ENCODE data around the gene ATN1. TPM values are rescaled to one million over a fixed set of nuclear protein-coding genes. Genes with fewer than 3 reads are reported as not detected.

Gene ATN1
- total RNA-seq, 1 donor from 2014 or later, result 123 TPM

DNA sequence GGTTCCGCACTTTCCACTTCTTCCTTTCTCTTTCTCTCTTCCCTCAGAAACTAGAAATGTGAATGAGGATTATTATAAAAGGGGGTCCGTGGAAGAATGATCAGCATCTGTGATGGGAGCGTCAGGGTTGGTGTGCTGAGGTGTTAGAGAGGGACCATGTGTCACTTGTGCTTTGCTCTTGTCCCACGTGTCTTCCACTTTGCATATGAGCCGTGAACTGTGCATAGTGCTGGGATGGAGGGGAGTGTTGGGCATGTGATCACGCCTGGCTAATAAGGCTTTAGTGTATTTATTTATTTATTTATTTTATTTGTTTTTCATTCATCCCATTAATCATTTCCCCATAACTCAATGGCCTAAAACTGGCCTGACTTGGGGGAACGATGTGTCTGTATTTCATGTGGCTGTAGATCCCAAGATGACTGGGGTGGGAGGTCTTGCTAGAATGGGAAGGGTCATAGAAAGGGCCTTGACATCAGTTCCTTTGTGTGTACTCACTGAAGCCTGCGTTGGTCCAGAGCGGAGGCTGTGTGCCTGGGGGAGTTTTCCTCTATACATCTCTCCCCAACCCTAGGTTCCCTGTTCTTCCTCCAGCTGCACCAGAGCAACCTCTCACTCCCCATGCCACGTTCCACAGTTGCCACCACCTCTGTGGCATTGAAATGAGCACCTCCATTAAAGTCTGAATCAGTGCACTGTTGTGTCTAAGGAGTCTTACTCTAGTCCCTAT lies 4.6 kb upstream of the ATN1 start:
- no peaks in the 10 kb centered on the region for H3K9me3 ChIP-seq
- intact Hi-C loops (cut with DNase I), result no loop called here
- peaks cover 35% of the 10 kb centered on the region for H3K4me1 ChIP-seq
- H3K27me3 ChIP-seq (ENCODE audit: low read depth), result no peaks in the 10 kb centered on the region
- H3K36me3 ChIP-seq, result peaks cover 22% of the 10 kb centered on the region
- ATAC-seq (no peak), DNase-seq (peak; percentile 10)
- TF ChIP-seq, protein P1, sequence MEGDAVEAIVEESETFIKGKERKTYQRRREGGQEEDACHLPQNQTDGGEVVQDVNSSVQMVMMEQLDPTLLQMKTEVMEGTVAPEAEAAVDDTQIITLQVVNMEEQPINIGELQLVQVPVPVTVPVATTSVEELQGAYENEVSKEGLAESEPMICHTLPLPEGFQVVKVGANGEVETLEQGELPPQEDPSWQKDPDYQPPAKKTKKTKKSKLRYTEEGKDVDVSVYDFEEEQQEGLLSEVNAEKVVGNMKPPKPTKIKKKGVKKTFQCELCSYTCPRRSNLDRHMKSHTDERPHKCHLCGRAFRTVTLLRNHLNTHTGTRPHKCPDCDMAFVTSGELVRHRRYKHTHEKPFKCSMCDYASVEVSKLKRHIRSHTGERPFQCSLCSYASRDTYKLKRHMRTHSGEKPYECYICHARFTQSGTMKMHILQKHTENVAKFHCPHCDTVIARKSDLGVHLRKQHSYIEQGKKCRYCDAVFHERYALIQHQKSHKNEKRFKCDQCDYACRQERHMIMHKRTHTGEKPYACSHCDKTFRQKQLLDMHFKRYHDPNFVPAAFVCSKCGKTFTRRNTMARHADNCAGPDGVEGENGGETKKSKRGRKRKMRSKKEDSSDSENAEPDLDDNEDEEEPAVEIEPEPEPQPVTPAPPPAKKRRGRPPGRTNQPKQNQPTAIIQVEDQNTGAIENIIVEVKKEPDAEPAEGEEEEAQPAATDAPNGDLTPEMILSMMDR (IDR thresholded peaks at IDR 0.05), result no peak
- H3K4me3 ChIP-seq, result no peak overlapping the region
- H3K27ac ChIP-seq, result no peak overlapping the region

DNA sequence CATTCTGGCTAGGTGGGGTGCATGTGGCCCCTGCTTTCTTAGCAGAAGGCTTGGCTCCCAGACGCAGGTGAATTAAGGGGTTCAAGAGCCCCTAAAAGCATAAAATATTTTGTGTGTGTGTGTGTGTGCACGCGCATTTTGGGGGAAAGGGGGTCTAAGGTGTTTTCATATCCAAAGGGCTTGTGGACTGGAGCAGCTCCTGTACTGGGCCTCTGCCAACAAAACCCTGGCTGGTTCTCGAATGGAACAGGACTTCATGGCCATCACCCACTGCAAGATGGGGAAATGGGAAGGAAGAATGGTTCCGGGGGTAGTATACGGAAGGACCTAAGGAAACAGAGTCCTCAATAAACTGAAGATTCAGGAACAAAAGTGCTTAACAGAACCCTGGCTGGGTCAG lies 3.9 kb upstream of the ATN1 start:
- peaks cover 22% of the 10 kb centered on the region for H3K36me3 ChIP-seq
- TF ChIP-seq, protein P1 (IDR thresholded peaks at IDR 0.05), result no peak
- no peak overlapping the region for H3K4me3 ChIP-seq
- H3K9me3 ChIP-seq, result no peaks in the 10 kb centered on the region
- ATAC-seq, result no peak
- intact Hi-C loops (cut with DNase I), result no loop called here
- DNase-seq, result peak; percentile 21
- H3K27ac ChIP-seq, result peak overlapping the region; percentile 86
- no peaks in the 10 kb centered on the region for H3K27me3 ChIP-seq (ENCODE audit: low read depth)
- H3K4me1 ChIP-seq, result peaks cover 35% of the 10 kb centered on the region

DNA sequence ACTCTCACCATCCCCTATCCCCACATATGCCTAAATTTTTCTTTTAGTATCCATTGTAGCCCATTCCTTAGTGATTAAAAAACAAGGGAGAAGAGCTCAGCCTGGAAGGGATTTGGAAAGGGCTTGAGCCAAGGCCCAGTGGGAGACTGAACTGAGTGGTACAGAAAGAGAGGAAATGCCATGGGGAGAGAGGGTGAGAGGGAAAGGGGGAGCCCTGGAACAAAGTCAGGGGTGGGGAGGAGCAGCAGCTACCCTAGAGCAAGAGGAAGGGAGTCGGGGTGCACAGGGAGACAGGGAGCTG lies 2.6 kb upstream of the ATN1 start:
- ATAC-seq, result no peak
- intact Hi-C loops (cut with DNase I), result no loop called here
- no peaks in the 10 kb centered on the region for H3K9me3 ChIP-seq

DNA sequence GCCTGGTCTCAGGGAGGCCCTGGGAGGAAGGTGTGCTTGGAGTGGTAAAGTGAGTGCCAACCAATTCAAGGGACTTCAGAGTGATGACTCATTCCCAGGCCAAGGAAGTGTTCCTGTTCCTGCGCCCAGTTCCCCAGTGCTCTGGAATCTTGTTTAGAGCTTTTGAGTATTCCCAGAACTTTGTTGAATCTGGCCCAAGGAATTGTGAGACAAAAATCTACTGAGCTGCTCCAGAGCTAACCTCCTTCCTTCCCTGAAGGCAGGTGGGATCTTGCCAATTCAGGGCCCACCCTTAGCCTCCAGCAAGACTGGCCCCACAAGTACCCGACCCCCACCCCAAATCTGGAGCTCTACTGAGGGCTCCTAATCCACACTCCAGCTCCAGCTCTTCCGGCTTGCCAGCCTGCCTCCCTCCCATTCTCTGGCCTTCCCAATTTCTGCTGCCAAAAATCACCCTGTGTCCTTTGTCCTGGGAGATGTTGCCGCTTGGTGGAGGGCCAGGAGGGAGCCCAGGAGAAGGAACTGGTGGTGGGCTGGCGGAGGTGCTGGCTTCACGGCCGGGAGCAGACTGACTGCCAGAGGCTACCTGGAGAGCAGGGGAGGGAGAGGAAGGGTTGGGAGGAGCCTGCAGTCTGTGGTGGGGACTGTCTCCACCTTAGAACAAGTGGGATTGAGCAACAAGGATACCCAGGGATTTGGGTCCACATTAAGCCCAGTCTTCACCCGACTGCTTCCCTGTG lies 2.0 kb upstream of the ATN1 start:
- Histone ChIP-seq H3K9me3 (no peaks in the 10 kb centered on the region), H3K4me3 (peak overlapping the region; percentile 81), H3K27ac (peak overlapping the region; percentile 86), H3K4me1 (peaks cover 53% of the 10 kb centered on the region), H3K36me3 (peaks cover 12% of the 10 kb centered on the region), H3K27me3 (ENCODE audit: low read depth) (no peaks in the 10 kb centered on the region)
- ATAC-seq (peak; percentile 85 to 86), DNase-seq (peak; percentile 70)
- TF ChIP-seq, protein P1 (IDR thresholded peaks at IDR 0.05), result no peak
- intact Hi-C loops (cut with DNase I), result no loop called here

More for the DNA sequence above, 2.6 kb upstream of the ATN1 start:
- Histone ChIP-seq H3K27me3 (ENCODE audit: low read depth) (no peaks in the 10 kb centered on the region), H3K27ac (peak overlapping the region; percentile 86), H3K36me3 (peaks cover 12% of the 10 kb centered on the region), H3K4me1 (peaks cover 48% of the 10 kb centered on the region), H3K4me3 (peak overlapping the region; percentile 81)
- TF ChIP-seq, protein P1 (IDR thresholded peaks at IDR 0.05), result no peak
- no peak for DNase-seq

DNA sequence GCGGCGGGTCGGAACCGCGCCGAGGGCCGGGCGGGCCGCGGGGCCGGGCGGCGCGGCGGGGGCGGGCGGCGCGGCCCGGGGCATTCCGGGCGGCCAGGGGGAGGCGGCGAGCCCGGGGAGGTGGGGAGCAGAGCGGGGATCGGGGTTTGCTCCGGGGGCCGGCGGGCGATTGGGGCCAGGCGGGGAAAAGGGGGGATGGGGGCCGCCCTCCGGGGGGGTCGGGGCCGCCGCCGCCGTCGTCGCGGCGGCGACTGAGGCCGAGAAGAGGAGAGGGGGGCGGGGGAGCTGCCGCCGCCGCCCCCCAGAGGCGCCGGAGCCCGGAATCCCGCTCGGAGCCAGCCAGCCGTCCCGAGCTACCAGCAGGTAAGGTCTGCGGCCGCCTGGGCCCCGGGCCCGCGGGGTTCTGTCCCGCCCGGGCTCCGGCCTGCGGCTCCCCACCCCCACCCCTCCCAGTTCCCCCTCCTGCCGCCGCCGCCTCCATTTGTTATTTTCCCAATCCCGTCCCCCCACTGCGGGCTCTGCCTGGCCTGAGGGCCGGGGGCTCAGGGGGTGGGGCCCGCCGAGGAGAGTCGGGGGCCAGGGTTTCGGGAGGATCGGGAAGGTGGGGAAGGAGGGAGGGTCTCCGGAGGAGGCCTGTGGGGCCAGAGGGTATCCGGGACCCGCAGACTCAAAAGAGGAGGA lies 403 bp downstream of the ATN1 start:
- Histone ChIP-seq H3K9me3 (no peaks in the 10 kb centered on the region), H3K27ac (peak overlapping the region; percentile 86), H3K36me3 (peaks cover 6% of the 10 kb centered on the region), H3K27me3 (ENCODE audit: low read depth) (no peaks in the 10 kb centered on the region), H3K4me3 (peak overlapping the region; percentile 81), H3K4me1 (peaks cover 71% of the 10 kb centered on the region)
- ATAC-seq (no peak), DNase-seq (no peak)
- intact Hi-C loops (cut with DNase I), result no loop called here
- TF ChIP-seq, protein P1 (IDR thresholded peaks at IDR 0.05), result no peak

Measured in lower lobe of right lung (tissue), 2 donors.